Measurements from ENCODE around the gene PTBP3. TPM values are rescaled to one million over a fixed set of nuclear protein-coding genes. Genes with fewer than 3 reads are reported as not detected.

PTBP3 gene
- total RNA-seq, 4 donors from 2014 or later: 9.9 to 54.7 (median 18.7) TPM

DNA sequence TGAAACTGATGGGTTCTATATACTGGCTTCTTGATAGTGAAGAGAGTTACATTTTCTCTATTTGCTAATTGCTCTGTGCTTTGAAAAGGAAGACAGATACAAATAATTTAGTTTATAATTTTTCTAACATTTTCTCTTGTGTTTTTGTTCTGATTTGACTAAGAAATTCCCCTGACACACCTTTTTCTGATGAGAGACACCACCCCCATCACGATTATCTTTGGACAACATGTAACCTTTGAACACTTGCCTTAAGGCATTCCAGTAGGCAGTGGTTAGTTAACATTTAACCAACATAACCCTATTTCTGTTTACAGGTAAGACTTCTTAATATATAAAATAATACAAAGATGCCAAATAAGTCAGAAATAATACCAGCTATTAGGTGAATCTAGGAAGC, 4.1 kb upstream of the PTBP3 start:
- TF ChIP-seq POLR2A (IDR thresholded peaks at IDR 0.05) (no peak), CTCF (IDR thresholded peaks at IDR 0.05 in 4 of 5, conservative IDR thresholded peaks at IDR 0.05 in 1 of 5) (no peak)
- no peak for DNase-seq
- Histone ChIP-seq H3K27ac (no peak overlapping the region), H3K27me3 (no peaks in the 10 kb centered on the region), H3K4me3 (no peak overlapping the region), H3K4me1 (peaks cover under 1 to 7% of the 10 kb centered on the region in 2 donors), H3K36me3 (no peaks in the 10 kb centered on the region), H3K9me3 (no peaks in the 10 kb centered on the region)
- intact Hi-C loops (cut with DNase I; ENCODE audit: low total_unique reads) (loop anchor here (10.0 kb wide), 2 partner anchors 243 to 703 kb away; partner anchors contain the start of gene DNAJC25), in situ Hi-C loops (cut with MboI; ENCODE audit: low sequenced_read_pairs in 4 of 4) (no loop called here)
- no peak for ATAC-seq

DNA sequence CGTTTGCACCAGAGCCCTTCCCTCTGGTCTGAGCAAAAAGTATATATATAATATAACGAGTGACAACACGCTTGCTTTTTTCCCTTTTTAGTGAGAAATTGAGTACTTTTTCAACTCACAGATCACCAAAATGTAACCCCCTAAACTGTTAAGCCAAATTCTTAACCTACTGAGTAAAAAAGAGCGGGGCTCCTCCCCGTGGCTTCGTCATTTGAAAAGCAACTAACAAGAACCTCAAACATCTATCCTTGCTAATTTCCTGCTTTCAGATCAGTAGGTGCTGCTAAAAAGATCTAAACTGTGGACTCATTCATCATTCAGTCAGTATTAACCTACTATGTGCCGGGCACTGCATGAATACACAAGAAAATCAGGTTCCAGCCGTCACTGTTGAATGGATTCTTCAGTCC, 1.0 kb upstream of the PTBP3 start:
- Histone ChIP-seq H3K4me3 (peak overlapping the region; percentile 54 to 96 (median 80)), H3K9me3 (no peaks in the 10 kb centered on the region), H3K36me3 (no peaks in the 10 kb centered on the region), H3K27ac (peak overlapping the region; percentile 84 to 99 (median 97)), H3K27me3 (no peaks in the 10 kb centered on the region), H3K4me1 (peaks cover 9 to 16% of the 10 kb centered on the region in 2 donors)
- TF ChIP-seq POLR2A (IDR thresholded peaks at IDR 0.05): no peak
- TF ChIP-seq CTCF (IDR thresholded peaks at IDR 0.05 in 4 of 5, conservative IDR thresholded peaks at IDR 0.05 in 1 of 5): no peak
- in situ Hi-C loops (cut with MboI; ENCODE audit: low sequenced_read_pairs in 4 of 4) (no loop called here), intact Hi-C loops (cut with DNase I; ENCODE audit: low total_unique reads) (loop anchor here (5.0 to 10.0 kb wide), 3 partner anchors 157 to 700 kb away; partner anchors contain the start of genes DNAJC25 and SUSD1)
- DNase-seq: no peak
- no peak for ATAC-seq

DNA sequence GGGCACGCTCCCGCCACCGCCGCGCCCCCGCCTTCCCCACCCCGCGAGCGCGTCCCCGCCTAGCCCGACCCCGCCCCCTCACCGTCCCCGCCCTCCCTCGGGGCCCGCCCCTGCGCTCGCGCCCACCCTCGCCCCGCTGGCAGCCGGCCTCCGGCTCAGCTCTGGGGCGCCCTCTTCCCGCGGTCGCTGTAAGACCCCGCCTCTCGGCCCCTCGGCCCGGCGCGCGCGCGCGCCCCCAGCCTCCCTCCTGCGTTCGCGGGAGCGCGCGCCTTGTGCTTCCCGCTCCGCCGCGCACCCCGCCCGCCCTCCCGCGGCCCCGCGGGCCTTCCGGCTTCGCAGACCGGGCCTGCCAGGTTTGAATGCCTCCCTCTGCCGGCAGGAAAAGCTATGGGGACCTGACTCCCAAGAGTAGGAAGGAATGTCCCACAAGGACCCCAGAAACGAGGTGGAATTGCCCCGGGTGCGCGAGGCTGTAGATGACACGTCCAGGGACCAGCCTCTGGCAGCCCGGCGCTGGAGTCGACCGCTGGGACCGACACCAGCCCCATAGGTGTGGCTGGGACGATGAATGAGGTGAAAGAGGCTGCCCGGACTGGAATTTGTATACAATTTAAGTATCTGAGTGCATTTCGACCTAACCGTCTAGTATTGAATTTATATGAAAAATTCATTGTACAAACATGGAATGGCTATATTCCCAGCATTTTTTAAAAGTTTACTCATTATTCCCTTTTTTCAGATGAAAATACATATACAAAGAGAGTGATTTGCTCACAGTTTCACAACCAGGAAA, 416 bp upstream of the PTBP3 start:
- in situ Hi-C loops (cut with MboI; ENCODE audit: low sequenced_read_pairs in 4 of 4): no loop called here
- peak overlapping the region; percentile 67 to 96 (median 88) for H3K4me3 ChIP-seq
- H3K4me1 ChIP-seq: peaks cover 9 to 16% of the 10 kb centered on the region in 2 donors
- no peaks in the 10 kb centered on the region for H3K36me3 ChIP-seq
- ATAC-seq (peak; percentile 89), DNase-seq (peak; percentile 84 to 91)
- no peaks in the 10 kb centered on the region for H3K9me3 ChIP-seq
- peak; percentile 45 to 78 (median 57) for TF ChIP-seq CTCF (IDR thresholded peaks at IDR 0.05 in 4 of 5, conservative IDR thresholded peaks at IDR 0.05 in 1 of 5)
- no peak for TF ChIP-seq POLR2A (IDR thresholded peaks at IDR 0.05)
- peak overlapping the region; percentile 84 to 99 (median 97) for H3K27ac ChIP-seq
- intact Hi-C loops (cut with DNase I; ENCODE audit: low total_unique reads): loop anchor here (1.0 to 10.0 kb wide), 6 partner anchors 45 to 699 kb away; partner anchors contain the start of genes DNAJC25, INIP, SUSD1 and UGCG
- no peaks in the 10 kb centered on the region for H3K27me3 ChIP-seq

DNA sequence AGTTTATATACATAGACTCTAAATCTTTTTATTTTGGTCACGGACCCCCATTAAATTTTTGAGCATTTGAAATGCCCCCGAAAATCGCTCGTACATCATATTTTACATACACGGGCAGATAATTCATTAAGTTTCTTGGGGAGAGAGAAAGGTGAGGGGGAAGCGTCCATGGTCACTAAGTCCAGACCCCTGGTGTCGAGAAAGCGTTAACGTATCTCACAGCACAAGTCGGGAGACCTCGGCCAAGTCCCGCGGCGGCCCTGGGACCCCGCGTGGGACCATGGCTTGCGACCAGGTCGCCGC, 794 bp downstream of the PTBP3 start:
- TF ChIP-seq POLR2A (IDR thresholded peaks at IDR 0.05): no peak
- TF ChIP-seq CTCF (IDR thresholded peaks at IDR 0.05 in 4 of 5, conservative IDR thresholded peaks at IDR 0.05 in 1 of 5): peak in 1 of 5 experiments; percentile 15
- peak overlapping the region; percentile 84 to 99 (median 97) for H3K27ac ChIP-seq
- ATAC-seq (no peak), DNase-seq (no peak)
- intact Hi-C loops (cut with DNase I; ENCODE audit: low total_unique reads): loop anchor here (2.0 to 10.0 kb wide), 4 partner anchors 155 to 698 kb away; partner anchors contain the start of genes DNAJC25, INIP and SUSD1
- no peaks in the 10 kb centered on the region for H3K36me3 ChIP-seq
- in situ Hi-C loops (cut with MboI; ENCODE audit: low sequenced_read_pairs in 4 of 4): no loop called here
- no peaks in the 10 kb centered on the region for H3K27me3 ChIP-seq
- H3K4me1 ChIP-seq: peaks cover 16 to 22% of the 10 kb centered on the region in 2 donors
- H3K4me3 ChIP-seq: peak overlapping the region; percentile 67 to 96 (median 88)
- no peaks in the 10 kb centered on the region for H3K9me3 ChIP-seq

Data from gastrocnemius medialis (tissue), 4 donors.